Ovary (tissue), 9 donors: ENCODE data around the gene ARPC1B. TPM values are rescaled to one million over a fixed set of nuclear protein-coding genes. Genes with fewer than 3 reads are reported as not detected.
"Not testable (repeated sequence)": the region's sequence is repeated elsewhere in the genome, so short reads cannot be mapped to it uniquely, and the experiment has no call there.

ENCODE experiments used
- DNase-seq, 5 donors: peaks; one replicate each; pipeline ENCODE4 v3.0.0-alpha.2; 2019 to 2020
- H3K27ac ChIP-seq, 2 donors: fragments of 200-600 bp; one replicate each; pipeline versions ENCODE4 v1.5.1 to v1.8.0; 2019 to 2022
- H3K27me3 ChIP-seq: fragments of 200-600 bp; one replicate; pipeline ENCODE4 v1.8.0; 2022
- H3K36me3 ChIP-seq: fragments of 200-600 bp; sonication (generic); one replicate; pipeline ENCODE4 v1.5.1; 2019
- H3K4me1 ChIP-seq: one replicate; pipeline ENCODE4 v1.8.1; 2013; ENCODE audit warnings: mild to moderate bottlenecking, moderate library complexity; ENCODE audit not compliant: insufficient read depth
- H3K4me3 ChIP-seq: fragments of 200-600 bp; sonication (generic); one replicate; pipeline ENCODE4 v1.5.1; 2017
- H3K9me3 ChIP-seq, 2 donors: fragments of 200-600 bp in 1 of 2; sonication (generic) in 1 of 2; one replicate each; pipeline versions ENCODE4 v1.5.1 to v1.8.1; 2013 to 2019; ENCODE audit warnings: mild to moderate bottlenecking in 1 of 2, moderate library complexity in 1 of 2
- CTCF ChIP-seq, 3 donors: fragments of 450-650 bp in 2 of 3; fragments of 200-600 bp in 1 of 3; IDR thresholded peaks; one replicate each; pipeline versions ENCODE4 v1.5.1 to v1.8.0; 2016 to 2022; ENCODE audit warnings: antibody characterized with exemption in 3 of 3, mild to moderate bottlenecking in 1 of 3
- EP300 ChIP-seq: sonication (generic); formaldehyde crosslinking; IDR thresholded peaks from one replicate; pipeline ENCODE4 v1.6.1; 2017; ENCODE audit warnings: antibody characterized with exemption
- POLR2A ChIP-seq: fragments of 450-650 bp; IDR thresholded peaks from one replicate; pipeline ENCODE4 v1.6.1; 2017; ENCODE audit warnings: antibody characterized with exemption, mild to moderate bottlenecking, moderate library complexity
- WGBS, 3 donors: extraction: QIAGEN DNeasy Blood & Tissue Kit in 1 of 3; methylation state at CpG; one replicate each; pipeline versions ENCODE4 v1.1.5 to v1.1.7; 2013 to 2017; 5-methylcytosine and 5-hydroxymethylcytosine counted together
- intact Hi-C, 4 donors: fragments of 100-400 bp; cut with DNase I; formaldehyde crosslinking; loops; one replicate each; pipeline versions ENCODE4 v1.11.0 to v1.15.1; 2022 to 2023
- polyA plus RNA-seq, 2 donors: library from polyadenylated mRNA; stranded (reverse); fragments of 200-250 nt in 1 of 2; fragments of 350-450 nt in 1 of 2; fragmentation: Illumina TruSeq in 1 of 2; extraction: RNeasy Lipid Tissue Mini Kit (QIAGEN cat#74804) in 1 of 2; gene quantifications; one replicate each; pipeline ENCODE4 v1.2.3, GENCODE V29; 2013 to 2014
- total RNA-seq, 7 donors: library from RNA; depleted of rRNA in 2 of 7; stranded (reverse); fragments of >200 nt in 2 of 7; fragmentation: NEBNext Ultra II Directional in 3 of 7; extraction: Animal tissue kit (Norgen Biotek cat#: 25700) in 3 of 7; gene quantifications; one replicate each; pipeline versions ENCODE4 v1.1.0 to v1.2.4, GENCODE V29; 2016 to 2023
- donor health status: DM: no; HTN: no; CAD: no; lungs with moderate emphysema.
- donor health status: DM: no; HTN: no; CAD: no.
- donor health status: Bipolar disorder and iron deficiency.
- donor health status: DM: yes; HTN: yes; CAD: no.
- donor health status: DM: no; HTN: no; CAD: no.
- donor health status: DM: yes; HTN: yes; CAD: no.

The ARPC1B gene
- total and polyA plus RNA-seq, 9 donors = 24.2 to 82.5 (median 56.1) TPM

GRCh38 chr7:99352247-99352646, 22.3 kb upstream of the ARPC1B start:
- 93 to 96% (median 96%) methylated on average over 5 of the region's 5 CpGs for WGBS, 3 donors

DNA sequence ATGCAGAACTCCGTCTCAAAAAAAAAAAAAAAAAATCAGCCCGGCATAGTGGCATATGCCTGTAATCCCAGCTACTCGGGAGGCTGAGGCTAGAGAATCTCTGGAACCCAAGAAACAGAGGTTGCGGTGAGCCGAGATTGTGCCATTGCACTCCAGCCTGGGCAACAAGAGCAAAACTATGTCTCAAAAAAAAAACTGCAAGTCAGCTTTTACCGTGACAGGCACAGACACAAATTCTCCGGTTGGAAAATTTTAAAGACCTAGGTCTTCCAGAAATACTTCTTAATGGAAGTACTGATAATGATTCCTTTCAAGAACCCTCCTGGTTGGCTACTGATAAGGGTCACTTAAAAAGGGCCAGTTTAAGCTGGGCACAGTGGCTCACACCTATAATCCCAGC, 19.4 kb upstream of the ARPC1B start:
- H3K9me3 ChIP-seq = no peaks in the 10 kb centered on the region
- intact Hi-C loops = no loop called here
- H3K36me3 ChIP-seq = no peaks in the 10 kb centered on the region
- DNase-seq = no peak
- H3K27me3 ChIP-seq = no peaks in the 10 kb centered on the region
- 89 to 91% (median 91%) methylated on average over 7 of the region's 7 CpGs for WGBS, 3 donors
- no peak overlapping the region for H3K27ac ChIP-seq
- TF ChIP-seq CTCF (IDR thresholded peaks at IDR 0.05) (no peak), POLR2A (no peak), EP300 (no peak)
- no peaks in the 10 kb centered on the region for H3K4me1 ChIP-seq
- no peak overlapping the region for H3K4me3 ChIP-seq

More at GRCh38 chr7:99352247-99352646, 22.3 kb upstream of the ARPC1B start:
- Histone ChIP-seq H3K27ac (no peak overlapping the region), H3K4me1 (no peaks in the 10 kb centered on the region), H3K36me3 (no peaks in the 10 kb centered on the region), H3K27me3 (no peaks in the 10 kb centered on the region), H3K9me3 (no peaks in the 10 kb centered on the region), H3K4me3 (no peak overlapping the region)
- DNase-seq = no peak
- no peak for TF ChIP-seq EP300
- TF ChIP-seq POLR2A = no peak
- no peak for TF ChIP-seq CTCF (IDR thresholded peaks at IDR 0.05)
- intact Hi-C loops = no loop called here

- TF ChIP-seq CTCF (IDR thresholded peaks at IDR 0.05) (no peak), POLR2A (no peak), EP300 (no peak)
- Histone ChIP-seq H3K27ac (no peak overlapping the region), H3K9me3 (no peaks in the 10 kb centered on the region), H3K27me3 (no peaks in the 10 kb centered on the region), H3K36me3 (no peaks in the 10 kb centered on the region), H3K4me1 (no peaks in the 10 kb centered on the region), H3K4me3 (no peak overlapping the region)
- intact Hi-C loops = no loop called here
- WGBS, 3 donors = 91% methylated on average over 16 of the region's 16 CpGs
- peak in 1 of 5 donors; percentile 21 for DNase-seq
Measured at GRCh38 chr7:99357701-99358490, 16.6 kb upstream of the ARPC1B start.

- intact Hi-C loops, H3K27ac ChIP-seq, H3K4me3 ChIP-seq, H3K36me3 ChIP-seq, H3K9me3 ChIP-seq, H3K27me3 ChIP-seq, H3K4me1 ChIP-seq: not testable (repeated sequence)
- 93 to 95% (median 93%) methylated on average over 15 of the region's 15 CpGs for WGBS, 3 donors
- DNase-seq = peak in 1 of 5 donors; percentile 20
Measured at GRCh38 chr7:99358521-99358920, 16.0 kb upstream of the ARPC1B start.

- H3K36me3 ChIP-seq = no peaks in the 10 kb centered on the region
- no peaks in the 10 kb centered on the region for H3K4me1 ChIP-seq
- intact Hi-C loops = no loop called here
- DNase-seq = peak in 1 of 5 donors; percentile 20
- no peak overlapping the region for H3K4me3 ChIP-seq
- TF ChIP-seq POLR2A (no peak), CTCF (IDR thresholded peaks at IDR 0.05) (no peak), EP300 (no peak)
- no peak overlapping the region for H3K27ac ChIP-seq
- 77 to 86% (median 84%) methylated on average over 22 of the region's 22 CpGs for WGBS, 3 donors
- H3K9me3 ChIP-seq = no peaks in the 10 kb centered on the region
- no peaks in the 10 kb centered on the region for H3K27me3 ChIP-seq
Measured at GRCh38 chr7:99359465-99360154, 14.9 kb upstream of the ARPC1B start.
